A549 (cell line): ENCODE results near the gene PAM16.

ENCODE experiments used
- POLR2AphosphoS2 ChIP-seq: conservative IDR thresholded peaks from 2 replicates; pipeline ENCODE4 v1.6.1; 2012; ENCODE audit warnings: low read length, improper control_type of control experiment, inconsistent platforms
- SMC3 ChIP-seq: fragments of >200 bp; sonication (Bioruptor Twin); formaldehyde crosslinking; IDR thresholded peaks from 3 replicates; pipeline ENCODE4 v1.6.1; 2018; ENCODE audit warnings: inconsistent platforms
- TF ChIP-seq, protein P1 (sequence below): fragments of >200 bp; sonication (Bioruptor Twin); formaldehyde crosslinking; IDR thresholded peaks from 3 replicates; pipeline ENCODE4 v1.5.1; 2016

GRCh38 chr16:4330277-4330874 lies 20.7 kb downstream of the PAM16 start:
- TF ChIP-seq SMC3 = peak; percentile 98
- no peak for TF ChIP-seq POLR2AphosphoS2
- TF ChIP-seq, protein P1, sequence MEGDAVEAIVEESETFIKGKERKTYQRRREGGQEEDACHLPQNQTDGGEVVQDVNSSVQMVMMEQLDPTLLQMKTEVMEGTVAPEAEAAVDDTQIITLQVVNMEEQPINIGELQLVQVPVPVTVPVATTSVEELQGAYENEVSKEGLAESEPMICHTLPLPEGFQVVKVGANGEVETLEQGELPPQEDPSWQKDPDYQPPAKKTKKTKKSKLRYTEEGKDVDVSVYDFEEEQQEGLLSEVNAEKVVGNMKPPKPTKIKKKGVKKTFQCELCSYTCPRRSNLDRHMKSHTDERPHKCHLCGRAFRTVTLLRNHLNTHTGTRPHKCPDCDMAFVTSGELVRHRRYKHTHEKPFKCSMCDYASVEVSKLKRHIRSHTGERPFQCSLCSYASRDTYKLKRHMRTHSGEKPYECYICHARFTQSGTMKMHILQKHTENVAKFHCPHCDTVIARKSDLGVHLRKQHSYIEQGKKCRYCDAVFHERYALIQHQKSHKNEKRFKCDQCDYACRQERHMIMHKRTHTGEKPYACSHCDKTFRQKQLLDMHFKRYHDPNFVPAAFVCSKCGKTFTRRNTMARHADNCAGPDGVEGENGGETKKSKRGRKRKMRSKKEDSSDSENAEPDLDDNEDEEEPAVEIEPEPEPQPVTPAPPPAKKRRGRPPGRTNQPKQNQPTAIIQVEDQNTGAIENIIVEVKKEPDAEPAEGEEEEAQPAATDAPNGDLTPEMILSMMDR = peak; percentile 92
